Prostate gland (tissue), 2 donors: ENCODE results near the gene AOPEP.

Experiments used
- CTCF ChIP-seq, 4 experiments: fragments of 200-600 bp in 2 of 4; fragments of 450-650 bp in 2 of 4; sonication (generic) in 2 of 4; IDR thresholded peaks; 1 replicate in 3 of 4; 2 replicates in 1 of 4; pipeline ENCODE4 v1.5.1; 2016 to 2019; ENCODE audit warnings: antibody characterized with exemption in 4 of 4, mild to moderate bottlenecking in 2 of 4, moderate library complexity in 2 of 4
- POLR2A ChIP-seq: fragments of 450-650 bp; IDR thresholded peaks from one replicate; pipeline ENCODE4 v1.6.1; 2016; ENCODE audit warnings: antibody characterized with exemption, mild to moderate bottlenecking
- POLR2AphosphoS5 ChIP-seq: sonication (generic); formaldehyde crosslinking; IDR thresholded peaks from one replicate; pipeline ENCODE4 v1.6.1; 2017; ENCODE audit warnings: antibody characterized with exemption

DNA sequence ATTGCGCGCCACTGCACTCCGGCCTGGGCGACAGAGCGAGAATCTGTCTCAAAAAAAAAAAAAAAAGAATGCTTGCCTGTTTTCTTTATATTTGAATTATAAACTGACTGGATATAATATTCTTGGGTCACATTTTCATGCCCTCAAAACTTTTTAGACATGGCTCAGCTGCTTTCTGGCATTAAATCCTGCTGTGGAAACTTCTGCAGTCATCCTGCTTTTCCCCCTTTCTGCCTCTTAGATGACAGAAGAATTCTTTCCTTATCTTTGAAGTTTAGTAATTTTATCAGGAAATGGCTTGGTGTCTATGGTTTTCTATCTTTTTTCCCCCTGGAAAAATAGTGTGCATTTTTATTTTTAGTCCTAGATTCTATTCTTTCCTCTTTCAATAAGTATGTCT is 234.5 kb downstream of the AOPEP start:
- TF ChIP-seq CTCF (IDR thresholded peaks at IDR 0.05) (no peak), POLR2A (no peak), POLR2AphosphoS5 (no peak)
